ENCODE data around the gene PDGFD.

Gene PDGFD

DNA sequence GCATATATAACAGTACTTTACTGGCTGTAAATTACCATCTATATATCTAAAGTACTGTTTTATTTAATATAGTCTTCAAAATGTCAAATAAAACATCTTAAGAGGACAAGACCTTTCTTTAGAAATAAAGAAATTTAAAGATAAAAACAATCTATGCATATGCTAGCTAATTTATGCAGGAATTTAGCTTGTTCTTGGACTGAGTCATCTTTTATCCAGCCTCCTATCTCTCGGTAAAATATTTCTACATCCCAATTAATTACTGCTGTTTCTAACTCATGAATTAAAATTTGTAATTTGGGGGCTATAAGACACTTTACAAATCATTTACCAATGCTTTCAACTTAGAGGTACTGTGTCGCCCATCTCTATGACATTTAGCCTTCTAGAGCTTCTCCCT is 200.3 kb downstream of the PDGFD start:
- TF ChIP-seq, protein P1, sequence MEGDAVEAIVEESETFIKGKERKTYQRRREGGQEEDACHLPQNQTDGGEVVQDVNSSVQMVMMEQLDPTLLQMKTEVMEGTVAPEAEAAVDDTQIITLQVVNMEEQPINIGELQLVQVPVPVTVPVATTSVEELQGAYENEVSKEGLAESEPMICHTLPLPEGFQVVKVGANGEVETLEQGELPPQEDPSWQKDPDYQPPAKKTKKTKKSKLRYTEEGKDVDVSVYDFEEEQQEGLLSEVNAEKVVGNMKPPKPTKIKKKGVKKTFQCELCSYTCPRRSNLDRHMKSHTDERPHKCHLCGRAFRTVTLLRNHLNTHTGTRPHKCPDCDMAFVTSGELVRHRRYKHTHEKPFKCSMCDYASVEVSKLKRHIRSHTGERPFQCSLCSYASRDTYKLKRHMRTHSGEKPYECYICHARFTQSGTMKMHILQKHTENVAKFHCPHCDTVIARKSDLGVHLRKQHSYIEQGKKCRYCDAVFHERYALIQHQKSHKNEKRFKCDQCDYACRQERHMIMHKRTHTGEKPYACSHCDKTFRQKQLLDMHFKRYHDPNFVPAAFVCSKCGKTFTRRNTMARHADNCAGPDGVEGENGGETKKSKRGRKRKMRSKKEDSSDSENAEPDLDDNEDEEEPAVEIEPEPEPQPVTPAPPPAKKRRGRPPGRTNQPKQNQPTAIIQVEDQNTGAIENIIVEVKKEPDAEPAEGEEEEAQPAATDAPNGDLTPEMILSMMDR (conservative IDR thresholded peaks at IDR 0.05; ENCODE audit: low read depth, low read length): no peak

DNA sequence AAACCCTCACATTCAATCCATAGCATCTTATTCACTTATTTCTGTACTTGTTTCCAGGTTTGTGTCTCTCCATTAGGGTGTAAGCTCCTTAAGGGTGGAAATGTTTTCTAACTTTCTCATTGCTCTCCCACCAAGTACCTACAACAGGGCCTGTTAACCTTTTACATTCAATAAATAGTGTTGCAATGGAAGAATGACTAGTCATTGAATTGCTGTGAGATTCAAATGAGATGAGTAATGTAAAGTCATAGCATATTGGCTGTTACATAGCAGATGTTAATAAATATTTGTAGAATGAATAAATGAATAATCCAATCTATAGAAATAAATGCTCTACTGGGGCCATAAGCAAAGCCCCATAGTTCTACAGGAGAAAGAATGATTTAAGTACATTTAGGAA is 202.9 kb downstream of the PDGFD start:
- H3K4me1 ChIP-seq (ENCODE audit: low read depth, poor library complexity, severe bottlenecking): peaks cover 24% of the 10 kb centered on the region
- no peaks in the 10 kb centered on the region for H3K27me3 ChIP-seq (ENCODE audit: insufficient read depth, low read depth)
- no peak overlapping the region for H3K9ac ChIP-seq
- no peak overlapping the region for H3K4me3 ChIP-seq (IDR thresholded peaks at IDR 0.05; ENCODE audit: insufficient read depth, low read depth, low read length)
- no peaks in the 10 kb centered on the region for H4K20me1 ChIP-seq (ENCODE audit: insufficient read depth)
- H2AFZ ChIP-seq (ENCODE audit: low read depth): no peak overlapping the region
- H3K4me2 ChIP-seq: no peak overlapping the region
- H3K79me2 ChIP-seq (ENCODE audit: insufficient read depth, low read depth): no peaks in the 10 kb centered on the region
- H3K36me3 ChIP-seq (ENCODE audit: insufficient read depth): no peaks in the 10 kb centered on the region
- TF ChIP-seq, protein P1 (conservative IDR thresholded peaks at IDR 0.05; ENCODE audit: low read depth, low read length): no peak
- H3K27ac ChIP-seq: no peak overlapping the region

More for the DNA sequence above, 200.3 kb downstream of the PDGFD start:
- H4K20me1 ChIP-seq (ENCODE audit: insufficient read depth): no peaks in the 10 kb centered on the region
- no peaks in the 10 kb centered on the region for H3K79me2 ChIP-seq (ENCODE audit: insufficient read depth, low read depth)
- H2AFZ ChIP-seq (ENCODE audit: low read depth): no peak overlapping the region
- H3K9ac ChIP-seq: no peak overlapping the region
- H3K4me2 ChIP-seq: no peak overlapping the region
- H3K36me3 ChIP-seq (ENCODE audit: insufficient read depth): no peaks in the 10 kb centered on the region
- H3K4me1 ChIP-seq (ENCODE audit: low read depth, poor library complexity, severe bottlenecking): peaks cover 16% of the 10 kb centered on the region
- no peak overlapping the region for H3K27ac ChIP-seq
- H3K4me3 ChIP-seq (IDR thresholded peaks at IDR 0.05; ENCODE audit: insufficient read depth, low read depth, low read length): no peak overlapping the region
- H3K27me3 ChIP-seq (ENCODE audit: insufficient read depth, low read depth): no peaks in the 10 kb centered on the region

DNA sequence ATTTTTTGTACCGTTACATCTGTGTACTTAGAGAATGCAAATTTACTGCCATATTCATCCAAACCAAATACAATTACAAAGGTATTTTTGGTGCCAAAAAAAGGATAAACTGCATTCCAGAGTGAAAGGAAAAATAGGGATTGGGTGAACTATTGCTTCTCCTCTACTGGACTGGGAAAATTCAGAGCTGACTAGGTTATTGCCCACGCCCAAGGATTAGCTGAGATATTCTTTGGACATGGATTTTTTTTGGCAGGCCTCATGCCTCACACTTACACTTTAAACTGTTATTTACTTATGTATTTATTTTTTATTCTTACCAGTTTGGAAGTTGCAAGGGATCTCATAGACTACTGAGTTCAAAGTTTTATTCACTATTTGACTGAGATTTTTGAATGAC is 203.8 kb downstream of the PDGFD start:
- no peak overlapping the region for H3K4me3 ChIP-seq (IDR thresholded peaks at IDR 0.05; ENCODE audit: insufficient read depth, low read depth, low read length)
- TF ChIP-seq, protein P1 (conservative IDR thresholded peaks at IDR 0.05; ENCODE audit: low read depth, low read length): no peak
- H3K79me2 ChIP-seq (ENCODE audit: insufficient read depth, low read depth): no peaks in the 10 kb centered on the region
- H2AFZ ChIP-seq (ENCODE audit: low read depth): no peak overlapping the region
- no peaks in the 10 kb centered on the region for H3K36me3 ChIP-seq (ENCODE audit: insufficient read depth)
- H3K9ac ChIP-seq: no peak overlapping the region
- H3K27me3 ChIP-seq (ENCODE audit: insufficient read depth, low read depth): no peaks in the 10 kb centered on the region
- peak overlapping the region; percentile 29; the same call in 1 of the 2 replicates for H3K4me2 ChIP-seq
- H4K20me1 ChIP-seq (ENCODE audit: insufficient read depth): no peaks in the 10 kb centered on the region
- H3K4me1 ChIP-seq (ENCODE audit: low read depth, poor library complexity, severe bottlenecking): peaks cover 24% of the 10 kb centered on the region
- H3K27ac ChIP-seq: peak overlapping the region; percentile 53; the same call in 1 of the 2 replicates

DNA sequence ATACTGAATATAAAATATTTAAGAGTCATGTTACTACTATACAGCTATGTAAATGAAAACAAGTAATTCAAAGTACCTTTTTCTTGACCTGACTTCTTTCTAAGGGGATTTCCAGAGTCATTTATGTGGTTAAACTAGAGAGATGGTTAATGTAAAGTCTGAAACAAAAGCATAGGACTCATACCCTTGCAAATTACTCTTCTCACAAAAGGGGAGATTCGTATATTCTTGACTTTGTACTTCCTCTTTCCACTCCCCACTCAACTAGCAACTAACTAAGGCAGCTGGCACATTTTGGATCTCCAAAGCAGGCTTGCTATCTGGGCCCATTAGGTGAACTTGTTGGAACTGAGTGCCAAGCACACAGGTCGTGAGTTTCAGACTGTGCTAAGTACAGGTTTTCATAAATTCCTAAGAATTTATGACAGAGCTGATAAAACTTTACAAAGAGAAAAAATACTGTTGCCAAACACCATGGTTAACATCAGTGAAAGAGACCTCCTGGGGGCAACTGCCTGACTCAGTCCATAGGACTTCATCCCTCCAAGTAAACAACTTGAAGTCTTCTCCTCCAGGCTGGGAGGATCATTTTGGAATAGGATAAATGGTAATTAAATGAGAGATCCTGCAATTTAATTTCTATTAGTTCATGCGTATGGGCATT is 204.5 kb downstream of the PDGFD start:
- H3K79me2 ChIP-seq (ENCODE audit: insufficient read depth, low read depth): no peaks in the 10 kb centered on the region
- no peaks in the 10 kb centered on the region for H3K36me3 ChIP-seq (ENCODE audit: insufficient read depth)
- no peak overlapping the region for H3K9ac ChIP-seq
- peaks cover 24% of the 10 kb centered on the region for H3K4me1 ChIP-seq (ENCODE audit: low read depth, poor library complexity, severe bottlenecking)
- TF ChIP-seq, protein P1 (conservative IDR thresholded peaks at IDR 0.05; ENCODE audit: low read depth, low read length): no peak
- H3K4me2 ChIP-seq: peak overlapping the region; percentile 29
- peak overlapping the region; percentile 18; the same call in 1 of the 2 replicates for H2AFZ ChIP-seq (ENCODE audit: low read depth)
- no peak overlapping the region for H3K4me3 ChIP-seq (IDR thresholded peaks at IDR 0.05; ENCODE audit: insufficient read depth, low read depth, low read length)
- H4K20me1 ChIP-seq (ENCODE audit: insufficient read depth): no peaks in the 10 kb centered on the region
- no peaks in the 10 kb centered on the region for H3K27me3 ChIP-seq (ENCODE audit: insufficient read depth, low read depth)
- H3K27ac ChIP-seq: peak overlapping the region; percentile 53
